GM19468 (cell line): ENCODE data around the gene HLA-DQB2.
"Not testable (repeated sequence)": the region's sequence is repeated elsewhere in the genome, so short reads cannot be mapped to it uniquely, and the experiment has no call there.

Experiments used
- ATAC-seq: cut with Tn5 transposase; IDR thresholded peaks from one replicate; pipeline ENCODE4 v1.9.1; 2021; ENCODE audit warnings: mild to moderate bottlenecking, moderate library complexity, moderate number of reproducible peaks; ENCODE audit not compliant: unreplicated experiment; ENCODE audit errors: extremely low read depth

Gene HLA-DQB2

DNA sequence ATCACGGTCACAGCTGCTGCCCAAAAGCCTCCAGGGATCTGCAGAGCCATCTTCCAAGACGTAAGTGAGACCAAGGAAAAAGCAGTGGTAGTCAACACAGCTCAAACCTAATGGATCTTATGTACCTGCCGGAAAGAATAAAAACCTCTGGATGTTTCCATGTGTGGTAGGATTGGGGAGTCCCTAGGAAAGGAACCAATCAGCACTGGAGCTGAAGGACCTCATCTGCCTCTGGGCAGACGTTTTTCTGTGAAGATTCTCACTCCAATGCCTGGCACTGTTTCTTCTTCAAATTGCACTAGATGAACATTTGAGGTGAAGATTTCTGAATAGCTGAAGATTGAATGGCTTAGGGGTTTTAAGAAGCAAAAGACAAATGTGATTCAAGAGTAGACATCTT is at the start of gene HLA-DQB2:
HLA-DQB2 (minus strand) TSS at position 112 of the 400 bp plus-strand sequence; CDS start at position 50, 62 bp downstream.
- no peak for ATAC-seq

DNA sequence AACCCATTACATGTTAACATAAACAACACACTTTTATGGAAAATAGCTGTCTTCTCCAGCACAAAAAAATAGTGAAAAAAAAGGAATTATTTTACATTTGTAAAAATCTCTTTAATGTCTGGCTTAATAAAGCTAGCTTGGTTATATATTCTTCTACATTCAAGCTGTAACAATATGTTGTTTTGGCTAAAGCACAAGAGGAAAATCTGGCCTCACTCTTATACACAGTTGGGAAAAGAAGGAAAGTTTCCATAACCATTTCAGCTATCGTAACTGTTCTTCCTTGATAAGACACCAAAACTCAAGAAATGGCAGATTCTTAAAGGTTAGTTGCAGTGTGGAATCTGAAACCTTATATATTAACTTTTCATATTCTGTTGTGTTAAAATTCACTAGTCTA is 45.8 kb upstream of the HLA-DQB2 start:
- ATAC-seq: no peak

DNA sequence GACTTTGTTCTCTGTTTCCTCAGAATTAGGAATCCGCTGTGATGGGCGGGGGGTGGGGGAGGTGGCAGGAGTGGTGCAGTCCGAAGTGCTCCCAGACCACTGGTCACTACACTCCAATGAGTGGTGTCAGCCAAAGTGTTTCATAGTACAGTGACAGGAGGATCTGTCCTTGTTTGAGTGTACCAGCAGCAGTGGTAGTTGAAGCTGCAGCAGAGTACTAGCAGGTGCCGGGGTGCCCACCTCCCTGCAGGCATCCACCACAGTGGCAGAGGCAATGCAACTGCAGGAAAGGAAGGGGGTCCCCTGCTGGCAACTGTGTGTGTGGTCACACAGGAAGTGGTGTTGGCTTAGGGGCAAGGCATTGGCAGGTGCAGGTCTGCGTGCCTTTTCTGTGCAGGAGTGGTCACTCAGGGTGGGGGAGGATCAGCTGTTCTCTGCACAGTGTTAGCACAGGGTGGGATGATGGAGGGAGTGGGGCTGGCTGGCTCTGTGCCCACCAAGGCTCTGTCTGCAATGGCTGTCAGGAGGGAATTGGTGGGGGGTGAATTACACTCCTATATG is 43.8 kb upstream of the HLA-DQB2 start:
- ATAC-seq: no peak

DNA sequence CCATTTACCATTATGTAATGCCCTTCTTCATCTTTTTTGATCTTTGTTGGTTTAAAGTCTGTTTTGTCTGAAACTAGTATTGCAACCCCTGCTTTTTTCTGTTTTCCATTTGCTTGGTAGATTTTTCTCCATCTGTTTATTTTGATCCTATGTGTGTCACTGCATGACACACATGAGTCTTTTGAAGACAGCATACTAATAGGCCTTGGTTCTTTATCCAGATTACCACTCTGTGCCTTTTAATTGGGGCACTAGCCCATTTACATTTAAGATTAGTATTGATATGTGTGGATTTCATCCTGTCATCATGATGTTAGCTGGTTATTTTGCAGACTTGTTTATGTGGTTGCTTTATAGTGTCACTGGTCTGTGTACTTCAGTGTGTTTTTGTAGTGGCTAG is 42.1 kb upstream of the HLA-DQB2 start:
- not testable (repeated sequence) for ATAC-seq

DNA sequence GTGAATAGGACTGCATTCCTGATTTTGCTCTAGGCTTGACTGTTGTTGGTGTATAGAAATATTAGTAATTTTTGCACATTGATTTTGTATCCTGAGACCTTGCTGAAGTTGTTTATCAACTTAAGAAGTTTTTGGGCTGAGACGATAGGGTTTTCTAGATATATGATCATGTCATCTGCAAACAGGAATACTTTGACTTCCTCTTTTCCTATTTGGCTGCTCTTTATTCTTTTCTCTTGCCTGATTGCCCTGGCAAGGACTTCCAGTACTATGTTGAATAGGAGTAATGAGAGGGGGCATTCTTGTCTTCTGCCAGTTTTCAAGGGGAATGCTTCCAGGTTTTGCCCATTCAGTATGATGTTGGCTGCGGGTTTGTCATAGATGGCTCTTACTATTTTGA is 40.1 kb upstream of the HLA-DQB2 start:
- ATAC-seq: no peak

DNA sequence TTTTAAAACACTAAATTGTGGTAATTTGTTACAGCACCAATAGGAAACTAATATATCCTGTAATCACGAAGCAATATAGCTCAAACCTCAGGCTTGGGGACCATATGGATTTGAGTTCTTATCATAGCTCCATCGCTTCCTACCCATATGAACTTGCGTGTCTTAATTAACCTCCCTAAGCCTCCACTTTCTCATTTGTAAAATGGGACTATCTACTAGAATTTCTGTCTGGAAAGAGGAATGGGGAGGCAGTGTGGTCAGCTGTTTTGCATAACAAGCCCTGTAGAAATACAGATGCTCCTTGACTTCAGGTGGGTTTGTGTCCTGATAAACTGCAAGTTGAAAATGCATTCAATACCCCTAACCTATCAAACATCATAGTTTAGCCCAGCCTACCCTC is 36.4 kb upstream of the HLA-DQB2 start:
- no peak for ATAC-seq

DNA sequence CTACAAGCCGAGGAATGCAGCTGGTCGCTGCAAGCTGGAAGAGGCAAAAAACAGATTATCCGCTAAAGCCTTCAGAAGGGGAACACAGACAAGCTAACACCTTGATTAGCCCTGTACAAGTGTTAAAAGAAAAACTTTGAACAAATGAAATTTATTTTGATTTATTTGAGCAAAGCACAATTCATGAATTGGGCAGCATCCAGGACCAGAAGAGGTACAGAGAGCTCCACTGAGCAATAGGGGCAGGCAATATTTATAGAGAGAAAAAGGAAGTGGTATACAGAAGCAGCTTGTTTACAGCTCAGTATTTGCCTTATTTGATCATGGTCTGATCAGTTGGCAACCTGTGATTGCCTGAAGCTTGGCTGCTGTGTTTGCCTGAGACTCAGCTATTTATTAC is 35.8 kb upstream of the HLA-DQB2 start:
- no peak for ATAC-seq

DNA sequence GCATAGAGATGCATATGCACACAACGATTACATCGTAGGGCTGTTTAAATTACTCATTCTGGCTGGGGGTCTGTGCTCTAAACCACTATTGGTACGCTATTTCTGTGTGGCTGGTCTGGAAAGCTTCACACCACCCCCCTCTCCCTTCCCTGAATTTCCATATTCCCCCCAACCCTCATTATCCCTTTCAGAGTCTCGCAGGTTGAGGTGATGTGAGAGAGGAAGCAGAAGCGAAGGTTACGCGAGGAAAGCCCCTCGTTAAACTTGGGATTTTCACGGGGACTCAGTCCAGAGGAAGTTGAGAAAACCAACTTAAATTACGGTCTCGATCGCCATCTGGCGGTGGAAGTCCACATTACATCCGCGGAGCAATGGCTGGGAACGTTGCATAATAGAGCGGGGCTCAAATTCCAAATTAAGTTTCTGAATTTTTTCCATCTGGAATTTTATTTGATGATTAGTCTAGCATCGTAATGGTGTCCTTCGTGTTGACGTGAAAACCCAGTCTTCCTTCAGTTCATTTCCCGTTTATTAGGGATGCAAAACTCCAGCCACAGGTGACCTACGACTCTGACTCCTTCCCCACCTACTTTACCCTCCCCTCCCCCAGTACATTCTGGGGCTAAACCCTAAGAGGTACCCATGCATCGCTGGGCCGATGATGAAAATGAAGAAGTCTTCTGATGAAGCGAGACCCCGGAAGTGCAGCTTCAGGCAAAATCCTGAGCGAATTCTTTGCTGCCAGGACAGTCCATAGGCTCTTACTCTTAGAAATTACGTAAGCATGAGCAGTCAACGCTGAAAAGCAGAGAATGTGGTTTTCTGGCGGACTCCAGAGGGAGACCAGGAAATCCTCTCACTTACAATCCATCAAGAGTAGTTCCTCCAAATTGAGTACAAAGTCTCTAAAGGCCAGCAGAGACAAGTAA is 33.8 kb upstream of the HLA-DQB2 start:
- no peak for ATAC-seq

DNA sequence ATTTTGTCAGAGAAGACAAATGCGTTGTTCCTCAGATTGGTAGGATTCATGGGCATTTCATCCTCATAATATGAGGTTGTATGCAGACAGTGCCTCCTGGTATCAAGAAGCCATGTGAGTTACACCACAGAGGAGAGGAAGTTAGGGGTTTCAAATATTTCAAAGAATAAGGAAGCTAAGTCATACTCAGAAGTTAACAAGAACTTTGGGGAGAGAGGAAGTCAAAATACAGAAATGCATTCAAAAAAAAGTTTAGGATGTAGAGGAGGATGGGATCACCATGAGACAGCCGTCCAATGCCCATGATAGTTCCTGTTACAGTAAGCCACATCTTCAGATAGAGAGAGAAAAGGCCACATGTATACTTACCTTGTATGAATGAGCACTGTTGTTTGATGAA is 31.2 kb upstream of the HLA-DQB2 start:
- no peak for ATAC-seq

DNA sequence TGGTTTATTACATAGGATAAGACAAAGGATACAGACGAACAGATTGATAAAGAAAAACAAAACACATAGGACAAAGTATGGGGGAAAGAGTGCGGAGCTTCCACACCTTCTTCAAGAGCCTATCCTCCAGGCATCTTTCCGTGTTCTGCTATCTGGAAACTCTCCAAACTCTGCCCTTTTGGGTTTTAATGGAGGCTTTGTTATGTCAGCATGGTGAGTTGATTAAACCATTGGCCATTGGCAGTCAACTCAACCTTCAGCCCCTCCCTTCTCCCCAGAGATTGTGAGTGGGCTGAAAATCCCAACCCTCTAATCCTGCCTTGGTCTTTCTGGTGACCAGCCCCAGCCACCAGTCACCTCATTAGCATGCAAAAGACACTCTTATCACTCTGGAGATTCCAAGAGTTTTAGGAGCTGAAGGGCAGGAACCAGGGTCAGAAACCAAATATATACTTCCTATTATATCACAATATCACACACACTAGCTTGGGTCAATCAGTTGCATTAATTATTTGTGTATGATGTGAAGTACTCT is 29.6 kb upstream of the HLA-DQB2 start:
- no peak for ATAC-seq

DNA sequence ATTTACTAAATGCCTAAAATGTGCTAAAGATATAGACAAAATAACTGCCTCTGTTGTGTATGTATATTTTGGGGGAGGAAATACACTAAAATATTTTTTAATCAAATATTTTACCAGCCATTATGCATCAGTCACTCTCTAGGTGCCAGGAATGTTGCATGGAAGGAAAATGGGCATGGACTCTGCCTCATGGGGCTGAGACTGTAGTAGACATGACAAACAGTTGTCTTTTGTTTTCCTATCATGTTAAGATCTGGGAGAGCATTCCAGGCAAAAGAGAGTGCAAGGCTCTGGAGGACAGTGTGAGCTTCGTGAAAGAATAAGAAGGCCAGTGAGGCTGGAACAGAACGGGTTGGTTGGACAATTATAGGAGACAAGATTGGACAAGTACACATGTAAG is 27.0 kb upstream of the HLA-DQB2 start:
- ATAC-seq: no peak

DNA sequence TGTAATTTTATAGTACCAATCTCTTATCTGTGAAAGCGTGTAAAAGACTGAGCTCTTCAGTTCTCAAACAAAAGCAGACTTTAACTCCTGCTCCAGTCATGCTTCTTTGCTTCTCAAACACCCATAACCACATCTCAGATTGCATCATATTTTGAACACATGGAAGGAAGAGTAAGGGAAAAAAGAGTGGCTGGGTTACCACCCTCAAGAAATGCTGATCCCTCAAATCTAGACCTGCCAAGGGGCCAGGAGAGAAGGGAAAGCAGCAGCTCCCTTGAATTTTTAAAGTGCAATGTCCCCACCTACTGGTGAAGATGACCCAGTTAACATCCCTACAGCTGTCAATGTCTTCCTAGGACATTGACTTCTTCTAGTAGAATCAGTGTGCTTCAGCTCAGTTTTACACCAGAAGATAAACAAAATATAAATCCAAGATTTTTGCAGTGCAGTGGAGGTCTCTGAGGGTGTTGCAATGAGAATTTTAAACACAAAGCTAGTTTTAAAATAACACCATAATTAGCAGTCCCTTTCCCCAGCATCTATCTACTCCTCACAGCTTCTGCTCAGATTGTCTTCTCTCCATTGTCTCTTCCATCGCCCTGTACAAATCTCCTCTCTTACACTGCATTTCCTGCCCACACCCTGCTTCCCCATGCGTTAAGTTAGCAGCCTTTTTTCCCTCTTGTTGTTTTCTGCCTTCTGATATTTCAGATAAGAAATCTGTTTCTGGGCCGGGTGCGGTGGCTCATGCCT is 22.6 kb upstream of the HLA-DQB2 start:
- ATAC-seq: no peak

DNA sequence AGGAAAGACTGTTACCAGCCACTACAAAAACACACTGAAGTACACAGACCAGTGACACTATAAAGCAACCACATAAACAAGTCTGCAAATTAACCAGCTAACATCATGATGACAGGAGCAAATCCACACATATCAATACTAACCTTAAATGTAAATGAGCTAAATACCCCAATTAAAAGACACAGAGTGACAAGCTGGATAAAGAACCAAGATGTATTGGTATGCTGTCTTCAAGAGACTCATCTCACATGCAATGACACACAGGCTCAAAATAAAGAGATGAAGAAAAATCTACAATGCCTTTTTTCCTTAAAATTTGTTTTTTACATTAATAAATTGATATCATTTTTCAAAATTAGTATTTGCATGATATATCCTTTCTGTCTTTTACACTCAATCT is 19.6 kb upstream of the HLA-DQB2 start:
- not testable (repeated sequence) for ATAC-seq

DNA sequence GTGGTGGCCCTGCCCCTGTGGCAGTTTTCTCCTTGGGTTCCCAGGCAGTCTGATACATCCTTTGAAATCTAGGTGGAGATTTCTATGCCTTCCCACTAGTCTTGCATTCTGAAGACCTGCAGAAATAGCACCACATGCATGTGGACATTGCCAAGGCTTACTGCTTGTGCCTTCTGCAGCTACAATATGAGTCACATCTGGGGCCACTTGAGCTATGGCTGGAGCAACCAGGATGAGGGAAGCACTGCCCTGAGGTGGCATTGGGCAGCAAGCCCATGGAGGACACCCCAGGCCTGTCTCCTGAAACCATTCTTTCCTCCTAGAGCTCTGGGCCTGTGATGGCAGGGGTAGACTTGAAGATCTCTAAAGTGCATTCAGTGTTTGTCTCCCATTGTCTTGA is 15.7 kb upstream of the HLA-DQB2 start:
- ATAC-seq: no peak

DNA sequence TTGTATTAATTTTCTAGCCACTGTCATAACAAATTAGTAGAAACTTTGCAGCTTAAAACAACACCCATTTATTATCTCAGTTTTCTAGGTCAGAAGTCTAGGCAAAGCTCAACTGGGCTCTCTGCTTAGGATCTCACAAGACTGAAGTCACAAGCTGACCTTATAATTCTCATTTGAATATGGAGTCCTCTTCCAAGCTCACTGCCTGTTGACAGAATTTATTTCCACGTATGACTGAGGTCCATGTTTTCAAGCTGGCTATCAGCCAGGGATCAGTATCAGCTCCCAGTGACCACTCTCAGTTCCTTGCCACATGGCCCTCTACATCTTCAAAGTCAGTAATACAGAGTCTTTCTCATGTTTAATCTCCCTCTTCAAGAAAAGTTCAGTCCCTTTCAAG is 11.7 kb upstream of the HLA-DQB2 start:
- ATAC-seq: no peak

DNA sequence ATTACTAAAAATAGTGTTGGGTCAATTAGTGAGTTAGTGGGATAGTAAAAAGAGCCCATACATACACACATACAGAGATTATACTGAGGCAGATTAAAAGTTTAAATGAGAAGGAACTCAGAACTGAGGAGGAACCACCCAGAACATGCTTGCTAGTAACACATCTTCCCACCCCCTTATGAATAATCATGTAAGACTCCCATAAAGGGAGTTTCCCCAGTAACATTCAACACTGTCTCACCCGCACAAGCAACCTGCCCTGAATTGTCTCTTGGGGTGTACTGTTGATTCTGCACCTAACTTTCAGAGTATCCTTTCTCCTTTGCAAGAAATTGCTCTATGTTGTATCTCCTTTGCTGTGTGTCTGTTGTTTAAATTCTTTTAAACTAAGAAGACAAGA is 11.1 kb upstream of the HLA-DQB2 start:
- no peak for ATAC-seq

DNA sequence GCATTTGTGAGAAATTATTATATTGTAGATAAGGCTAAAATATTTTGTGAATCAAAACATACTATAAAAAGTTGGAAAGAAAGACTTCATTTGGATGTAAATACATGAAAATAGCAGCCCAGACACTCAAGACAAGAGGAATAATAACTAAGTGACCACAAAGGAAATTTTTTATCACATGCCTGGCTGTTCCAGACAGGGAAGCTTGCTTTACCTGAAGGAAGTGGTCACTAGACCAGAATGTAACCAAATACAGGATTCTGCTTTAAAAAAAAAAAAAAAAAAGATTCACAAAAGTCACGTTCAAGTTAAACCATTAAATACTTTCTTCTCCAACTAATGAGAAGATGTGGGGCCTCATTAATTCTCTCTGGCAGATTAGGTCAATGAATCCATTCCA is 9.3 kb upstream of the HLA-DQB2 start:
- no peak for ATAC-seq

DNA sequence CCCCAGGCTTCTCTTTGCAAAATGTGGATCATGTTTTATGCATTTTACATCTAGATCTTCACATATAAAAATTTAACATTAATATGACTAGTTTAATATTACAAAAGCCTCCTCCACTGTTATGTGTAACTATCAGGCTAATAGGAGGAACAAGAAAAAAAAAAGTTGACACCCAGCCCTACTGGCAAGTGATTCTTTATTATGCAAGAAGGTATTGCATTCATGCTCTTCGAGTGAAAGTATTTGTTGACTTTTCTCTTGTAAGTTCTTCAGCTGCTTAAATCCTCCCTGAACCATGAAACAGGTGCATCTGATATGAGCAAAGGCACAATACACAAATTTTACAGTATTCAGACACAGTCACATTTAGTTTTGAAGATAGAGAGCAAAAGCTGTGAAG is 716 bp upstream of the HLA-DQB2 start:
- no peak for ATAC-seq

DNA sequence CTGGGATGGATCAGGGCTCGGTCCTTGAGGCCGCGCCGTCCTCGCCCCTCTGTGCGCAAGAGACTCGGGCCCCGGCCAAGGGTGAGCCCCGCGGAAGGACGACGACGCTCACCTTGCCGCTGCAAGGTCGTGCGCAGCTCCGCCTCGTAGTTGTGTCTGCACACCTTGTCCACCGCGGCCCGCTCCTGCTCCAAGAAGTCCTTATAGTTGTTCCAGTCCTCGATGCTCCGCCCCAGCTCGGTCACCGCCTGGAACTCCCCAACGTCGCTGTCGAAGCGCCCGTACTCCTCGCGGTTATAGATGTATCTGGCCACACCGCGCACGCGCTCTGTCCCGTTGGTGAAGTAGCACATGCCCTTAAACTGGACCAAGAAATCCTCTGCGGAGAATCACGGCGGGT is 1.8 kb downstream of the HLA-DQB2 start:
- ATAC-seq: no peak

DNA sequence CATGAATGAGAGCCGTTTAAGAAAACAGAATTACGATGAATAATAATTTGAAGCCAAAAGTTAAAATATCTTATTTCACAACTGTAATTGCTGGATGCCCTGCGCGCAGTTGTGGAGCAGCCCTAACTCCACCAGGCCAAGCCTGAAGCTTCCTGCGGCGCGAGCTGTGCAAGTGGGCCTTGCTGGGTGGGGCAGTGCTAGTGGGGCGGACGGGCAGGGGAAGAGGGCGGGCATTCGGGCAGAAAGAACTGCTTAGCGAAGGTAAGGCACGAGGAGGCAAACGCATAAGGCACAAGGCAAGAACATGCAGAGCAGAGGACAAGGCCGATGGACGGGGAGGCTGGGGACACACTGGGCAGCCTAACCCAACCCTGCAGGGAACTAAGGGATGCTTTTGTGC is 2.3 kb downstream of the HLA-DQB2 start:
- ATAC-seq: no peak

DNA sequence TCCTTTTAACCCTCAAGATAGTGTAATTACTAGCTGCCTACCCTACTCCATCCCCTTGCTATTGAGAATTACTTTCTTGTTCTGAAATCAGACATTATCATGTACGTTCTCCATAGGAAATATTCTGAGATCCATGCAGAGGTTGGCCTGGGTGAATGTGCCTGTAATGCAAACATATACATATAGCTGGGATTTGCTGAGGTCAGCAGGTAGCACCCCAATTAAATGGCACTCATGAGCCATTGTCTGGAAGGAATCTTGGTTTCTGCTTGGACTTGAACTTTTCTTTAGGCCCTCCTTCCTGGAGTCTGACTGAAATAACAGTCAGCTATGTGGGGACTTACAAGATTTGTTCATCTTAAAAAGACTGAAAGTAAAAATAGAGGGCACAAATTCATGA is 3.7 kb downstream of the HLA-DQB2 start:
- no peak for ATAC-seq
